ENCODE results near the gene CIC. TPM values are rescaled to one million over a fixed set of nuclear protein-coding genes. Genes with fewer than 3 reads are reported as not detected.

Gene CIC
- total RNA-seq: 10 to 100 TPM; 84.4 to 92.2 TPM

DNA sequence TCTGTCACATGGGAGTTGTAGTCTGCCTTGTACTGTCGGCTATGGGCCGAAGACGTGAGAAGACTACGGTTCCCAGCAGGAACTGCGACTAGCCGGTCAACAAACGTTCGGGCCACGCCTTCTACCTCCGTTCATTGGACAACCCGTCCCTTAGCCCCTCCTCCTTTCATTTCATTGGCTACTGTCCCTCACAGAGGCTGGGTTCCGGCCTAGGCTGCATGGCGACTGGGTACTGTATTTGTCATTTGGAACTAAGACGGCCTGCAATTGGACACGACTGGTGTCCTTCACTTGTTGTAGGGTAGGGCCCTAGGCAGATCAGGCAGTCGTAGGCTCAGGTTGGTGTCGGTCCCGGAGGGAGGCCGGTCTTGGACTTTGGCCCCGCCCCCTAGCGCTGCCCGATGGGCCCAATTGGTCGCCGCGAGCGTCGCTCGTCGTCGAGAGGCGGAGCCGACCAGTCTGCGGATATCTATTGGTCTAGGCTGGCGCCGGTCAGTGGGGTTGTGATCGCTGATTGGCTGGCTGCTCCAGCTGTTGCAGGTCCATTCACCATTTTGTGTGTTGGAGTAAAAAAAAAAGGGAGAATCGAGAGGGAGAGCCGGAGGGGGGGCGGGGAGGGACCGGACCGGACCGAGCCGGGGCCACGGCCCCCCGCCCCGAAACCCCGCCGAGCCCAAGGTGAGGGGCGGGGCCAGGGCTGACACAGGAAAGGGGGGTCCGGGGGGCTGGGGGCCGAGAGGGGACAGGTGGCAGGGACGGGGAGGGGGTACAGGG lies at the start of gene CIC:
Gene CIC (plus strand): TSS at position 549 of the 774 bp plus-strand sequence. CDS start 2,532 bp downstream, outside the sequence.
- peaks cover 28% of the 10 kb centered on the region for H3K4me1 Mint-ChIP-seq
- H3K4me3 Mint-ChIP-seq: peak within 1 kb of the TSS; percentile 99
- ATAC-seq (ENCODE audit: low read depth) (peak; percentile 89), DNase-seq (peak; percentile 98)
- no peaks in the 10 kb centered on the region for H3K9me3 Mint-ChIP-seq
- H3K27me3 Mint-ChIP-seq: no peaks in the 10 kb centered on the region
- POLR2A ChIA-PET: interaction anchor here (0.7 to 2.4 kb wide), 7 partner anchors 10 to 136 kb away, joined by 3 to 32 read pairs (median 7); partner anchors contain the start of genes GSK3A and POU2F2
- H3K27ac Mint-ChIP-seq: no peak within 1 kb of the TSS
- peaks cover 3% of the 10 kb centered on the region for H3K36me3 Mint-ChIP-seq

DNA sequence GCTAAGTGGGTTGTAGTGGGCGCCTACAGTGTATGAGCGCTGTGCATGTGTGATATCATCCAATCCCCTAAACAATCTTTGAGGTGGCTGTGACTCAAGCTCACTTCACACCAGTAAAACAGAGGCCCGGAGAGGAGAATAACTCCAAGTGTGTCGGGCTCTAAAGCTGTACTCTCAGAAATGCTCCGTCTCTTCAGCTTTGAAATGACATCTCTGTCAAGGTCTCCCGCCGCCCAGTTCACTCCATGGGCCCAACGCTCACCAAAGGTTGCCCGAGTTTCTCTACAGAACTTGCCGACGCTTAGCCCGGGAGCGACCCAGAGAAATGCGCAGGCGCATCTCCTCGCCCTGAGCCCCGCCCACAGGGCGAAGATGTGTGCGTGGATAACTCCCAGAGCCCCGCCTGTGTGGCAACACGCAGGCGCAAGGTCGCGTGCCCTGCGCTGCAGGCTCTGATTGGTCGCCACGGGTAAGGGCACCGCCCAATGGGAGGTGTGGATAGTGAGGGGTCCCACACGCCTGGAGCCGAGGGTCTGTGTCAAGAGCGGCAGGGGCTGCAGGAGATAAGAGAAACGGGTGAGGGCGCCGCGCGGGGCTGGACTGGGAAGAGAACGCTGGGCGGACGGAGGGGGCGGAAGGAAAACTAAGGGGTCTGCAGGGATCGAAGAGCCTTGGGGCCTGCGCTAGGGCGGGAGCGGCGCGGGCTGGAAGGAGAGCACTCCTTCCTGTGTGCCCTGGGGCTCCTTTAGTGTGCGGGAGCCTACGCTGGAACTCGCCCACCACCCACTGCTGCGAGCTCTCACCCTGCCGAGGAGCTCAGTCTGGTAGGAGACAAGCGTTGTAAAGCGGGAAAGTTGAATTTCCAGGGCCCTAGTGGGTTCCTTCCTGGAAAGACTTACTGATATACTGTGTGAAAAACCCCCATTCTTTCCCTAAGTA lies 49.0 kb upstream of the CIC start, which contains the start of gene ZNF526:
Gene ZNF526 (plus strand): TSS at position 501 of the 939 bp plus-strand sequence. CDS start 4,092 bp downstream, outside the sequence.
- H3K27ac Mint-ChIP-seq: peak within 1 kb of the TSS; percentile 95
- POLR2A ChIA-PET: interaction anchor here (0.6 to 2.3 kb wide), 15 partner anchors 10 to 144 kb away, joined by 3 to 18 read pairs (median 5); partner anchors contain the start of genes GSK3A and ZNF574
- H3K4me1 Mint-ChIP-seq: peaks cover 40% of the 10 kb centered on the region

DNA sequence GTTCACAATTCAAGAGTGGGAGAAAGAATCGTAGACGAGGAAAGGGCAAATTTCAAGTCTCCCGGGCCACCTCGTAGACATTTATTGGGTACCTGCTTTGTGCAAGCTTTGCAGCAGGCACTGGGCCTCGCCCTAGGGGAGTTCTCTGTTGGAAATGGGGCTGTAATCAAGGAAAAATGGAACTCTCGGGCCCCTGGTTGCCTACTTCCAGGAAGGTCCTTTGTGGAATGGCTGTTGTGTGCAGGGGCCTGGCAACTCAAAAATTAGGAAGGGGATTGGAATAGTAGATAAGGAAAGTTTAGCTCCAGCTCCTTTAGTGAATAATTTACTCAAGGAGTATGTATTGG lies 48.3 kb upstream of the CIC start:
- H3K4me3 Mint-ChIP-seq: peak overlapping the region; percentile 97
- H3K27ac Mint-ChIP-seq: peak overlapping the region; percentile 95
- no peak for ATAC-seq (ENCODE audit: low read depth)
- POLR2A ChIA-PET: interaction anchor here (0.8 to 2.3 kb wide), 10 partner anchors 10 to 59 kb away, joined by 3 to 7 read pairs (median 4); partner anchors contain the start of gene GSK3A
- DNase-seq: no peak
- no peaks in the 10 kb centered on the region for H3K9me3 Mint-ChIP-seq
- H3K27me3 Mint-ChIP-seq: no peaks in the 10 kb centered on the region
- H3K36me3 Mint-ChIP-seq: peaks cover 23% of the 10 kb centered on the region
- peaks cover 34% of the 10 kb centered on the region for H3K4me1 Mint-ChIP-seq

More for the DNA sequence above, 49.0 kb upstream of the CIC start, which contains the start of gene ZNF526:
- DNase-seq (peak; percentile 97), ATAC-seq (ENCODE audit: low read depth) (peak; percentile 82)
- no peaks in the 10 kb centered on the region for H3K27me3 Mint-ChIP-seq
- peaks cover 24% of the 10 kb centered on the region for H3K36me3 Mint-ChIP-seq
- H3K9me3 Mint-ChIP-seq: no peaks in the 10 kb centered on the region
- H3K4me3 Mint-ChIP-seq: peak within 1 kb of the TSS; percentile 97

DNA sequence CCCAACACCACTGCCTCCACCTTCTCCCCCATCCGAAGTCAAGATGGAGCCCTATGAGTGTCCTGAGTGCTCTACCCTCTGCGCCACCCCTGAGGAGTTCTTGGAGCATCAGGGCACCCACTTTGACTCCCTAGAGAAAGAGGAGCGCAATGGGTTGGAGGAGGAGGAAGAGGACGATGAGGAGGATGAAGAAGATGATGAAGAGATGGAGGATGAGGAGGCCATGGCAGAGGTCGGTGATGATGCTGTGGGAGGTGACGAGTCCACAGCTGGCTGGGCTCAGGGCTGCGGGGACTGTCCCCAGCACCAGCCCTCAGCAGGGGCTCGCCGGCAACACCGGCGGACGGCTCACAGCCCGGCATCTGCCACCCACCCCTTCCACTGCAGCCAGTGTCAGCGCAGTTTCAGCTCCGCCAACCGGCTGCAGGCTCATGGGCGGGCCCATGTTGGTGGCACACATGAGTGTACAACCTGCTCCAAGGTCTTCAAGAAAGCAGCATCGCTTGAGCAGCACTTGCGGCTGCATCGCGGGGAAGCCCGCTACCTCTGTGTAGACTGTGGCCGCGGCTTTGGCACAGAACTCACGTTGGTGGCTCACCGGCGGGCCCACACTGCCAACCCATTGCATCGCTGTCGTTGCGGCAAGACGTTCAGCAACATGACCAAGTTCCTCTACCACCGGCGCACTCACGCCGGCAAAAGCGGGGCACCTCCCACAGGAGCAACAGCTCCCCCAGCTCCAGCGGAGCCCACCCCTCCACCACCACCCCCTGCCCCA lies 43.9 kb upstream of the CIC start:
- no peaks in the 10 kb centered on the region for H3K9me3 Mint-ChIP-seq
- H3K4me3 Mint-ChIP-seq: no peak overlapping the region
- ATAC-seq (ENCODE audit: low read depth) (no peak), DNase-seq (no peak)
- H3K27ac Mint-ChIP-seq: no peak overlapping the region
- POLR2A ChIA-PET: interaction anchor here (0.9 kb wide), 1 partner anchor 26 kb away, joined by 3 read pairs; no protein-coding TSS in a partner anchor
- no peaks in the 10 kb centered on the region for H3K27me3 Mint-ChIP-seq
- peaks cover 21% of the 10 kb centered on the region for H3K4me1 Mint-ChIP-seq
- H3K36me3 Mint-ChIP-seq: peaks cover 29% of the 10 kb centered on the region

DNA sequence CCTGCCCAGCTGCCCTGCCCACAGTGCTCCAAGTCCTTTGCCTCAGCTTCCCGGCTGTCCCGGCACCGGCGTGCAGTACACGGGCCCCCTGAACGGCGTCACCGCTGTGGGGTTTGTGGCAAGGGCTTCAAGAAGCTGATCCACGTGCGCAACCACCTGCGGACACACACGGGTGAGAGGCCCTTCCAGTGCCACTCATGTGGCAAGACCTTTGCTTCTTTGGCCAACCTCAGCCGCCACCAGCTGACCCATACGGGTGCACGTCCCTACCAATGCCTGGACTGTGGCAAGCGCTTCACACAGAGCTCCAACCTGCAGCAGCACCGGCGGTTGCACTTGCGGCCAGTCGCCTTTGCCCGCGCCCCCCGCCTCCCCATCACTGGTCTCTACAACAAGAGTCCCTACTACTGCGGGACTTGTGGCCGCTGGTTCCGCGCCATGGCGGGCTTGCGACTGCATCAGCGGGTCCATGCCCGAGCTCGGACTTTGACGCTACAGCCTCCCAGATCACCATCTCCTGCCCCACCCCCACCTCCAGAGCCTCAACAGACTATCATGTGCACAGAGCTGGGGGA lies 43.2 kb upstream of the CIC start:
- Mint-ChIP-seq H3K27me3 (no peaks in the 10 kb centered on the region), H3K4me1 (peaks cover 20% of the 10 kb centered on the region), H3K9me3 (no peaks in the 10 kb centered on the region), H3K4me3 (no peak overlapping the region), H3K36me3 (peaks cover 27% of the 10 kb centered on the region), H3K27ac (no peak overlapping the region)
- DNase-seq: no peak
- POLR2A ChIA-PET: interaction anchor here (0.6 to 0.9 kb wide), 2 partner anchors 26 to 114 kb away, joined by 3 read pairs; no protein-coding TSS in a partner anchor
- no peak for ATAC-seq (ENCODE audit: low read depth)

DNA sequence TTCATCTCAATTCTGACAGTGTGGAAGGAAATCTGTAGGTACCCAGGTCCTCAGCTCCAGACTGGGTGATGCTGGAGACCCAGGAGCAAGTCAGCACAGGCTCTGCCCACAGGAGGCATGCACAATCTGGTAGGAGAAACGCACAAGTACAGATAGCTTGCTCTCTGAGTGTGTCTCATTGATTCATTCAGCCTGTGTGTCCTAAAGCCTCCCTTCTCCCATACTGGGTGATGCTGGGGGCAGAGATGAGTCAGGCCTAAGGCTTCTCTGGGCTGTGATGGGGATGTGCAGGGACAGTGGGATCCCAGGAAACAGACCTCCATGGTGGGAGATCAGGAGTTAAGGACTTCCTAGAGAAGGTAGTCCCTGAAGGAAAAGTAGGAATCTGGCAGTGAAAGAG lies 42.2 kb upstream of the CIC start:
- DNase-seq: no peak
- Mint-ChIP-seq H3K27me3 (no peaks in the 10 kb centered on the region), H3K36me3 (peaks cover 27% of the 10 kb centered on the region), H3K9me3 (no peaks in the 10 kb centered on the region), H3K27ac (no peak overlapping the region), H3K4me3 (no peak overlapping the region), H3K4me1 (peaks cover 19% of the 10 kb centered on the region)
- POLR2A ChIA-PET: no interaction called here
- no peak for ATAC-seq (ENCODE audit: low read depth)

DNA sequence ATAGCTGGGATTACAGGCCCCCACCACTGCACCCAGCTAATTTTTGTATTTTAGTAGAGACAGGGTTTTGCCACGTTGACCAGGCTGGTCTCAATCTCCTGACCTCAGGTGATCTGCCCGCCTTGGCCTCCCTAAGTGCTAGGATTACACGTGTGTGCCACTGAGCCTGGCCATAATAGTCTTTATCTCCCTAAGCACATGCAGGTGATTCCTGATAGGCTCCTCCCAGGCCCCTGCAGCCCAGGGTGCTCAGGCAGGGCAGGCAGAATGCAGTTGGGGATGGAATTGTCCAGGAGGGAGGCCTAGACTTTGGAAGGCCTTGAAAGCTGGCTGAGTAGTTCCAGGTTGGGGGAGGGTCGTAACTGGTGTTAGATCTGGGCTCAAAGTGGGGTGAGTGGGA lies 40.4 kb upstream of the CIC start:
- no peaks in the 10 kb centered on the region for H3K9me3 Mint-ChIP-seq
- no peak for ATAC-seq (ENCODE audit: low read depth)
- DNase-seq: no peak
- no peak overlapping the region for H3K27ac Mint-ChIP-seq
- H3K4me3 Mint-ChIP-seq: no peak overlapping the region
- H3K27me3 Mint-ChIP-seq: no peaks in the 10 kb centered on the region
- peaks cover 10% of the 10 kb centered on the region for H3K4me1 Mint-ChIP-seq
- H3K36me3 Mint-ChIP-seq: peaks cover 30% of the 10 kb centered on the region
- POLR2A ChIA-PET: no interaction called here

DNA sequence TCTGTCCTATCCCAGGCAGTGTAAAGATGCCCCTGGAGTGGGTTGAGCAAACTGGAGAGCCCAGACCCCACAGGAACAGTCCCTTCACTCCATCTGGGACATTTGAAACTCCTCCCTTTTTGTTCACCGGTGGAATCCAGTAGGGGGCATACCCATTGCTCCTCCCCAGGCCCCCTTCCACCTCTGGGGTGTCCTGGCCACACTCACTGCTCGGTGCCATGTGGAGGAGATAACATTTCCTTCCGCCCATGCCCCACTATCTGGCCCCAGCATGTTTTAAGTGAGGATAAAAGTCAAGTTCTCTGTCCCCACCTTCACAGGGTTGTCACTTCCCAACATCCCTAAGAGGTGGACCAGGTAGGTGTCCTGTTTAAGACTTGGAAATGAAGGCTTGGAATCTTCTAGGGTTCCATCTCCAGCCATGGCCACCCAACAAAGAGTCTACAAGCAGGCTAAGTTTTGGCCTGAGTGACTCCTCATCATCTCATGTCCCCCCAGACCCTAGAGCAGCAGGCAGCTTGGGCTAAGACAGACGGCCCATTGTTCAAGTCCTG lies 39.7 kb upstream of the CIC start:
- POLR2A ChIA-PET: interaction anchor here (1.5 to 1.6 kb wide), 2 partner anchors 9 to 13 kb away, joined by 5 to 8 read pairs; partner anchors contain the start of genes GSK3A and ZNF526
- no peak for ATAC-seq (ENCODE audit: low read depth)

DNA sequence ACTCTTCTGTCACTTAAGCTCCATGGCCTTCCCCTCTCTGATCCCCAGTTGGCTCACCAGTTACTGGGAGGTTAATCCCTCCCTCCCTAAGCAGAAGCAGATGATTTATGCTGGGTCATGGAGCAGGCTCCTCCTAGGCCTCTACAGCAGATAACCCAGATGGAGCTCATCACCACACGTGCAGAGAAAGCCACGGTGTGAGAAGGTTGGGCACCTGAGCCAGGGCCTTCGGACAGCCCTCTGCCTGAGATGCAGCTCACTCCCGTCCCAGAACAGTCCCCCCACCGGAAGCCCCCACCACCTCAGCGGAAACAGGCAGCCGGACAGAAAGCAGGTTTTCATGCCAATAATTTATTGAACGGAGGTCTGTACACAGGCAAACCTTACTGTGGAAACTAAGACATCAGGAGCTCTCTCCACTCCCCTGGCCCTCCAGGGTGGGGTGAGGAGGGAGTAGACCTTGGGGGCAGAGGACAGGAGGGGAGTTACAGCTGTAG lies 39.1 kb upstream of the CIC start:
- H3K4me3 Mint-ChIP-seq: no peak overlapping the region
- ATAC-seq (ENCODE audit: low read depth) (no peak), DNase-seq (no peak)
- no peaks in the 10 kb centered on the region for H3K27me3 Mint-ChIP-seq
- H3K36me3 Mint-ChIP-seq: peaks cover 30% of the 10 kb centered on the region
- H3K4me1 Mint-ChIP-seq: peaks cover 10% of the 10 kb centered on the region
- H3K9me3 Mint-ChIP-seq: no peaks in the 10 kb centered on the region
- peak overlapping the region; percentile 70 for H3K27ac Mint-ChIP-seq
- POLR2A ChIA-PET: interaction anchor here (1.5 to 1.6 kb wide), 2 partner anchors 9 to 12 kb away, joined by 5 to 8 read pairs; partner anchors contain the start of genes GSK3A and ZNF526

More for the DNA sequence above, 39.7 kb upstream of the CIC start:
- Mint-ChIP-seq H3K4me1 (peaks cover 10% of the 10 kb centered on the region), H3K36me3 (peaks cover 30% of the 10 kb centered on the region), H3K4me3 (no peak overlapping the region), H3K27me3 (no peaks in the 10 kb centered on the region), H3K27ac (peak overlapping the region; percentile 60), H3K9me3 (no peaks in the 10 kb centered on the region)
- DNase-seq: no peak

DNA sequence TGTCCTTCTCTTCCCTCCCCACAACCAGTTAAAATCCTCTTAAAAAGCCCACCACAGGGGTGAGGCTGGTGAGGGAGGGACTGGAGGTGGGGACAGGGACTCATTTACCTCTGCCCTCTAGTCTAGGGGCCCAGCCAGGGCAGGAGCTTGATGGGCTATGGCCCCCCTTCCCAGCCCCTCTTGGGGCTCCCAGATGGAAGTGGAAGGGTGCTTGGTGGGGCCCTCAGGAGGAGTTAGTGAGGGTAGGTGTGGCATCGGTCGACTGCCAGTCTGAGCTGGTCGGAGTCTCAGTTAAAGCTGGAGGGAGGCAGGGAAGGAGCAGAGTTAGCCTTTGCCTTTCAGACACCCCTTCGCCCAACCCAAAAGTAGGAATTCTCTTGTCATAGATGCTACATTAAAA lies 38.5 kb upstream of the CIC start:
- peak overlapping the region; percentile 28 for H3K27ac Mint-ChIP-seq
- H3K36me3 Mint-ChIP-seq: peaks cover 29% of the 10 kb centered on the region
- H3K9me3 Mint-ChIP-seq: no peaks in the 10 kb centered on the region
- DNase-seq (no peak), ATAC-seq (ENCODE audit: low read depth) (no peak)
- POLR2A ChIA-PET: interaction anchor here (1.5 to 1.6 kb wide), 2 partner anchors 10 to 12 kb away, joined by 5 to 8 read pairs; partner anchors contain the start of genes GSK3A and ZNF526
- H3K4me1 Mint-ChIP-seq: peaks cover 10% of the 10 kb centered on the region
- H3K27me3 Mint-ChIP-seq: no peaks in the 10 kb centered on the region
- H3K4me3 Mint-ChIP-seq: no peak overlapping the region

DNA sequence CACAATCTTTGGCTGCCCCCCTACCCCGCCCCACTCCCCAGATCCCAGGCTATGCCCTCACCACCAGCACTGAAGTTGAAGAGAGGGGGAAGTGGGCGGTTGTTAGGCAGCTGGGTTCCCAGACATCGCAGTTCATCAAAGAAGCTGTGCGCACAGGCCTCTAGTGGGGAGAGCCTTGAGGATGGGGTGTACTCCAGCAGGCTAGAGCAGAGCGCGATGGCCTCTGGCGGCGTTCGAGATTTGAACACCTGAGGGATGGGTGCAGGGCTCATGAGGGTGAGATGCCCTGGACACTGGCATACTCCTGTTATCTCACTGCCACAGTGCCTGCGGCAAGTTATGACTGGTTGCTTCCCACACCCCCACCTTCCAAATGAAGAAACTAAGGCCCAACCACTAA lies 36.6 kb upstream of the CIC start:
- H3K9me3 Mint-ChIP-seq: no peaks in the 10 kb centered on the region
- ATAC-seq (ENCODE audit: low read depth) (no peak), DNase-seq (no peak)
- H3K27ac Mint-ChIP-seq: no peak overlapping the region
- no peaks in the 10 kb centered on the region for H3K27me3 Mint-ChIP-seq
- peaks cover 12% of the 10 kb centered on the region for H3K4me1 Mint-ChIP-seq
- peaks cover 30% of the 10 kb centered on the region for H3K36me3 Mint-ChIP-seq
- POLR2A ChIA-PET: interaction anchor here (0.7 to 1.3 kb wide), 4 partner anchors 8 to 441 kb away, joined by 3 read pairs; partner anchors contain the start of gene ZNF526
- no peak overlapping the region for H3K4me3 Mint-ChIP-seq

All from activated naive CD8-positive, alpha-beta T cell treated with anti-CD3 and anti-CD28 coated beads, Interleukin-2, amount 10 ng/mL, durations not matched to agents 7 days and 5 days (primary cell).